ENCODE measurements around the gene STT3B.
A peak's percentile ranks its signal among the peaks of the same experiment; 100 is the strongest.

Gene STT3B

DNA sequence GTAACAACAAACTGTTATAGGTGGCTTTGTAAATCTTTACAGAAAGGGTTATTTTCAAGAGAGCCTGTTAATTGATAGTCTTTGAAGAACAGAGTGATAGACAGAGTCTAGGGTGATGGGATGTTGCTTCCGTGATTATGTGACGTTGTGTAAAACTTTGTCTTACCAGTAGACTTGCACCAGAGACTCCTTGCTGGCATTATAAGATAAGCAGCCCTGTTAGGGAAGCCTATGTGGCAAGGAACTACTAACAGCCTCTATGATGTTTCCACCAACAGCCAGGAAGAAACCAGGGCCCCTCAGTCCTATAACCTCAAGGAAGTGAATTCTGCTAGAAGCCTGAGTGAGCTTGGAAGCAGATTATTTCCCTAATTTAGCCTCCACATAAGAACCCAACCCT lies 18.9 kb downstream of the STT3B start:
- no peak for DNase-seq (ENCODE audit: low spot score)

DNA sequence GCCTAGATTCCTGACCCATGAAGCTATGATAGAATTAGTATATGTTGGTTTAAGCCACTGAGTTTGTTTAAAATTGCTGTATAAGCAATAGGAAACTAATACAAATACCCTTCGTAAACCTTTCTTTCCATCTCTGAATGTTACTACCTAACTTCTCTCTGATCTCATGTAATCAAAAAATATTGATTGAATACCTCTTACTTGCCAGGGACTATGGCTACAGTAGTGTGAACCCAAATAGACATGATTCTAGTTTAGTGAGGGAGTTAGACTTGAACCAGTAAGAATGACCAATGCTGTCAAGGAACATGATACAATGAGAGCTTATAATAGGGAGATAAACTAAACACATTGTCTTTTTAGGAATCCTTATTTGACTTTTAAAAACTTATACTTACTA lies 19.4 kb downstream of the STT3B start:
- no peak for DNase-seq (ENCODE audit: low spot score)

DNA sequence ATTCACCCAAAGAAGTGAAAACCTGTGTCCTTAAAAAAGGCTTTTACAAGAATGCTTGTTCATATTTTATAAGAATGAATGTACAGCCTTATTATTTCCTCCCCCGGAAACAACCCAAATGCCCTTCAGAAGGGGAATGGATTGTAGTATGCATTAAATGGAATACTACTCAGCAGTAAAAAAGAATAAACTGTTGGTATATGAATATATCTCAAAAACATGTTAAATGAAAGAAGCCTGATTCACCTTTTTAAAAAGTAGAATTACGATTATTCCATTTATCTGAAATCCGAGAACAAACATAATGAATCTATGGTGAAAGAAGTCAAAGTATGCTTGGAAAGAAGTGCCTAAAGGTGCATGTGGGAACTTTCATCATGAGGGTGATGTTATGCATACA lies 20.5 kb downstream of the STT3B start:
- no peak for DNase-seq (ENCODE audit: low spot score)

DNA sequence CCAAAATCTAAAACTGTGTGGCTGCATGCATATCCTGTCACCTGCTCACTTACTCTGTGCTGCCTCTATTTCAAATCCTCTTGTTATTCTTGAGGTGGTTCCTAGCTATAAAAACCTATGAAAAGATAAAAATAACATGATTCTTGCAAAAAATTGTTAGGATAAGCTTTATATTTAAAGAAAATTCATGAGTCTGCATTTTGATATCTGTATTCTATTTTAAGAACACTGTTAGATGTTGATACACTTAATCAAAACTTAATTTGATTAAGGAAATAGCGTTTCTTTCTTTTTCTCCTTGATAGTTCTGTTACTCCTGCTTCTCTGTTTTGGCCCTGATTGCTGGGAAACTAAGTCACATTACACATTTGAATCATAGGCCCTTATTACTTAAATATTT lies 22.5 kb downstream of the STT3B start:
- DNase-seq (ENCODE audit: low spot score): no peak

DNA sequence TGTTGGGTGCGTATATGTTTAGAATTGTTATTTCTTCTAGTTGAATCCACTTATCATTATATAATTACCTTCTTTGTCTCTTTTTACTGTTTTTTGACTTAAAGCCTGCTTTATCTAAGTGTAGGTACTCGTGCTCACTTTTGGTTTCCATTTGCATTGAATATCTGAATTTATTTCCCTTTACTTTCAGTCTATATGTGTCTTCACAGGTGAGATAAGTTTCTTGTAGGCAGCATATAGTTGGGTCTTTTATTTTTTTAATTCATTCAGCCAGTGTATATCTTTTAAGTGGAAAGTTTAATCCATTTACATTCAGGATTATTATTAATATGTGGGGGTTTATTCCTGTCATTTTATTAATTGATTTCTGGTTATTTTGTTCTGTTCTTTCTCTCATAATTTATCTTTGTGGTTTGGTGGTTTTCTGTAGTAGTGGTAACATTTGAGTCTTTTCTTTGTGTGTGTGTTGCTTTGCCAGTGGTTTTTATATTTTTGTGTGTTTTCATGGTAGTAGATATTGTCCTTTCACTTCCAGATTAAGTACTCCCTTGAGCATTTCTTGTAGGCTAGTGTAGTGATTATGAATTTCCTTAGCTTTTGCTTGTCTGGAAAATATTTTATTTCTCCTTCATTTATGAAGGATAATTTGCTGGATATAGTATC lies 27.3 kb downstream of the STT3B start:
- no peak for DNase-seq (ENCODE audit: low spot score)

DNA sequence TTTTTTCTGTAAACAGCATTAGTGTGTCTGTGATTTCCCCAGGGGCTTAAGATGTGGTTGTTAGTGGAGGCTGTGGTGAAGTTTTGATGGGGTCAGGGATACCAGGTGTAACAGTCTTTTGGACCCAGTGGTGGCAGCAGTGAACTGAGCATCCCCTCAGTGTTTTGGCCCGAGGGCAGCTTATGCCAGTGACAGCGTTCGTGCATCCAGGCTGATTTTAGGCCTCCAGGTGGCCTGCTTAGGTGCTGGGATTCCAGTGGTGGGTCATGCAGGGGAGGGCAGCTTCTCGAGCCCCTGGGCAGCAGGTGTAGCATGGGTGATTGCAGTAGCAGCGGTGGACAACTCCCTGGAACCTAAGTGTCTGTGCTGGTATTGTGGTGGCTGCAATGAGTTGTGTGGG lies 29.2 kb downstream of the STT3B start:
- no peak for DNase-seq (ENCODE audit: low spot score)

DNA sequence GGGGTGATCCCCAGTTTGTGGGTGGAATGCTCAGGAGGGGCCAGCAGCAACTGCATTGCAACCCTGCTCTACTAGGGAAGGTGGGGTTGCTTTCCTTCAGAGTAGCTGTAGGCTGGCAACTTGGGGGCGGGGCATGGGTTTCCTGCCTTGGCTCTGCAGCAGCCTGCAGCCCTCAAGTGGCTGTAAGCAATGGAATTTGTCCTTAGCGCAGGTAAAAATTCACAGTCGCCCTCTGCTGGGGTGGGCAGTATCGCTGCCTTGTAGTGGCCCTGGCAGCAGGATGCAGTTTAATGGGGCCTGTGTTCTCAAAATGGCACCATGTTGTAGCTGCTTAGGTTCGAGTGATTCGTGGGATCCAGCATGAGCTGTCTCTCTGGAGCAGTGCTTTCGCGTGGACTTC lies 29.8 kb downstream of the STT3B start:
- DNase-seq (ENCODE audit: low spot score): peak; percentile 29

DNA sequence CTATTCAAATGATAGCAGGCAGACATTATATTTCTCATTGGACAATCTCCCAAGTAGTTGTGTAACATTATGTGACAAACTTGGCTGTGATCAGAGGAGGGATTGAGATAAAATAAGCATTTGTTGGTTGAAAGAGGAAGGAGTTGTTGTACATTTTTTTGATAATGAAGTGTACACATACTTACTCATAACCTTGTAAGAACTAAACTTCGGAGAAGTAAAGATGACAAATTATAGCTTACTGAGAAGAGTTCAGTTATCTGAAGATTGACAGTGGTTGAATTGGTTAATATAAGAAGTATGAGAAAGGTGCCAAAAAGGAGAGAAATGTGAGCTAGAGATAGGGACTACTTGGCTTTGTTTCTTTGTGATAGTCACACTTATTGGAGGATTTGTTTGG lies 32.6 kb downstream of the STT3B start:
- no peak for DNase-seq (ENCODE audit: low spot score)

DNA sequence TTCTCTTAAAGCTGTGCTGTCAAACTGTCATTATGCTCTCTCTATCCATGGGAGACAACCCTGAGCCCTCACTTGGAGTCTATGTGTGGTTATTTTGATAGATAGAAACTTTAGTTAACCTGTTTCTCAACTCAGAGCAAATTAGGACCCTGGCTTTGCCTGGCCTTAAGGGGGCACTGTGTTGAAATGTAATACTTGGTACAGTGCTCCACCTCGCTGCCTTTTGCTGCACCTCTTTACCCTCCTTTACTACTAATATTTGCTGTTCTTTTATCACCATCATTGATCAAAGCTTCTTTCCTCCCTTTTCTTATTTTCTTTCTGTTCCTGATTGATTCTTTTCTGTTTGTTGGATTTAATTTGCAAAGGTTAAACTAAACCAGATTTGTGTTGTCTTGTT lies 34.3 kb downstream of the STT3B start:
- DNase-seq (ENCODE audit: low spot score): peak; percentile 29

DNA sequence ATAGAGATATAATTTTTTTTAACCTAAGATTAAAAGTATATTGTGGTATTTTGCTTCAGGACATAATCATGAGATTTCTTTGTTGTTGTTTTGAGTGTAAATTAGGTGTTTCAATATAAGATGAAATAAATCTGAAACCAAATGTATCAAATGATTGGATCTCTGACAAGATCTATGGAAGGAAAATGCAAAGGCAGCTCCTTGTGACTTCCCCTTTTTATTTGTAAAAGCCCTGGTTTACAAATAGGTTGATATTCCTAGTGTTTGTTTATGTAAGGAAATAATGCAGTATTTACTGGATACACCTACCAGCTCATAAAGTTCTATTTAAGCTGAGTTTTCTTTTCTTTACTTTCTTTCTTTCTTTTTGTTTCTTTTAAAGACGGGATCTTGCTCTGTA lies 35.9 kb downstream of the STT3B start:
- DNase-seq (ENCODE audit: low spot score): no peak

DNA sequence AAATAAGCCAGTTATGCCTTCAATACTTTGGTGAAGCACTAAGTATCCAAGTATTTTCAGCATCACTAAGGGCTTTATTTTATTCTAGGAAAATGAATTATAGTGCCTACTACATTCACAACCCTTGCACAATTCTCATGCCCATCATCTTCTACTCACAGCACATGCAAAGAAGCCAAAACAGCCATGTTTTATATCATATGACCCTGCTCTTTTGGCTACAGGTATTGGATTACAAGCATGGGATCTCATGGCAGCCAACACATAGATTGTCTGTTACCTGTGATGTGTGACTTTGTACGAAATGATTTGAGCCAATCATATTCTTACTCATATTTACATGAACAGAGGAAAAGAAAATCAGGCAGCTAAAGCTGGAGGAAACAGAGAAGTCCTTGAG lies 38.6 kb downstream of the STT3B start:
- DNase-seq (ENCODE audit: low spot score): no peak

DNA sequence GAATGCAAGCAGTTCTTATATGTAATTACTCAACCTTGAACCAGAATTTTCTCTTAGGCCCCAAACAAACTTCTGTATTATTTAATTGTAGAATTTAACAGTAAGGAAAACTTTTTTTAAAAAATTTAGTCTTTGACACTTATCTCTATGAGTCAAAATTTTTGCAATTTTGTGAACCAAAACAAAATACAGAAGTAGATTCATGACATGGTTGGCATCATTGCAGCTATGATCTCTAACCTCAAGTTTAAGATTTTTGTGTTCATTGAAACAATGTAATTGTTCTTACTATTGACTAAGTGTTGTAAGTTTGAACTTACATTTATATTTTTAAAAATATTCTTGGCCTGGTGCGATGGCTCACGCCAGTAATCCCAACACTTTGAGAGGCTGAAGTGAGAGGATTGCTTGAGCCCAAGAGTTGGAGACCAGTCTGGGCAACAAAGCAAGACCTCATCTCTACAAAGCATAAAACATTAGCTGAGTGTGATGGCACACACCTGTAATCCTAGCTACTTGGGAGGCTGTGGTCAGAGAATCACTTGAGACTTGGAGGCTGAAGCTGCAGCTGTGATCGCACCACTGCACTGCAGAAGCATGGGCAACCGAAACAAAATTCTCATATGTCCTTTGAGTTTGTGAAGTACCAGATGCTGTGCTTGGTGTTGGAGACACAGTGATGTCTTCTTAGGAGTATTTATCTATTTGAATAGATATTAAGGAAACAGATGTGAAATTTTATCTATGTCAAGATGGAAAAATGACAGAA lies 39.7 kb downstream of the STT3B start:
- DNase-seq (ENCODE audit: low spot score): no peak

DNA sequence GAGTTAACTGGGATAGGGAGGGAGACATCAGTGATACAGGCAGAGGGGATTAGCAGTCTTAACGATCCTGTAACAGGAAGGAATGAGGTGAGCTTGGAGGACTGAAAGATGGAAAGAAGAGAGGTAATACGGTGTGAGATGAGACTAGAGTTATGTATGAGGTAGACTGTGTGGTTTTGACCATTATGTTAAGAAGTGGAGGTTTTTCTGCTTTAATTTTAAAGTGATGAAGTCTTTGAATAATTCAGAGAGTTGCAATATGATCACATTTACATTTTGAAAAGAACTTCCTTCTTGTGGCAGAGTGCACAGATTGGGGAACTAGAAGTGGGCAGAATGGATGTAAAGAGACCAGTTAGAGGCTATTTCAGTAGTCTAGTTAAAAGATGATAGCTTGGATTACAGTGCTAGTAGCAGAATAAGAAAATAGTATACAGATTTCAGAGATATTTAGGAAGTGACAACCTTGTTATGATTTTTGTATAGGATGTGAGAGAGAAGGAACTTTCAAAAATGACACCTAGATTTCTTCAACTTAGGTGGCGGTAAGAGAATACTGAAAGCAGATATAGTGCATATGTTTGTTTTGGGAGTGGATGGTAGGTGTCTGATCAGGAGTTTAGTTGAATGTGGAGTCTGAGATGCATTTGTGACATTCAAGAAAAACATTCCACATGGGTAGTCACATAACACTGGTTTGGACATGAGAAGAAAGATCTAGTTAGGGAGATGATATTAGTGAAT lies 40.5 kb downstream of the STT3B start:
- DNase-seq (ENCODE audit: low spot score): no peak

DNA sequence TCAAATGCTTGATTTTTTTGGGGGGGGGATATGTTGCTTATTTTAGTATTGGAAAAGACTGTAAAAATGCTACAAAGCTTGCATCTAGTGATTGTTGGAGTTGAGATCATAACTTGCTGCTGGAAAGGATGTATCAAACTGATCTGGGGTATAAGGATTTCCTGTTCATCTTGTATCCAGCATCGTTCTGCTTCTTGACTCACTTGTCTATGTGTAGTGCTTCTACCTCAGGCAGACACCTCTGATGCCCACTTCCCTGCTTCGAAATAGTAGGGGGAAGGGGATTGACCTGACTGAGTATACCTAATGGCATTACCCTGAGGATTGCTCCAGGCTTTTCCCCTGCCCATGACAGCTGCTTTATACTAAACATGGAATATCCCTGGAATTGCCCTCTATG lies 42.7 kb downstream of the STT3B start:
- no peak for DNase-seq (ENCODE audit: low spot score)

DNA sequence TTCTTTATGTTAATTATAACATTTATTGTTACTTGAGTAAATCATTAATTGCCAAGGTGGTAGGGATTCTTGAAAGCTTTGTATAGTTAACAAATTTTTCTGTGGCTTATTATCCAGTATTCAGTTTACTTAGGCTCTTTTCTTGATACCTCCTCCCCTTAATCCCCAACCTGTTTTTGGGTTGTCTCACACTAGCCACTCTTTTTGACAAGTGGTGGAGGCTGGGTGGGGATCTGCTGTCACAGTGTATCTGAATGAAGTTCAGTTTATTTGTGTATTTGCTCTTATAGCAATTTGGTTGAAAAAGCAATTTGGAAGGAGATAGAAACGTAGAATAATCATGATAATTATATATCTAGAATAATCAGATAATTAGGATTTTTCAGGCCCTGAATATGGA lies 43.8 kb downstream of the STT3B start:
- DNase-seq (ENCODE audit: low spot score): no peak

DNA sequence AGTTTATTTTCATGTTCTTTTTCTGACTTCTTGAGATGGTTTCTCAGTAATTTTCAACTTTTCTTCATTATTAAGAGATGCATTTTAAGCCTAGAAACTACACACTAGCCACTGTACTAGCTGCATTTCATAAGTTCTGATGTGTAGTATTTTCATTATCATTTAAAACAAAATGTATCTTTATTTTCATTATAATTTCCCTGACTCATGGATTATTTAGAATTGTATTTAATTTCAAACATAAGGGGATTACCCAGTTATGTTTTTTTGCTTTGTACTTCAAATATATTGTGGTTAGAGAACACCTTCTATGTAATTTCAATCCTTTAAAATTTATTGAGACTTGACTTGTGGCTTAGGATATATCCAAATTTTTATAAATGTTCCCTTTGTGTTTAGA lies 44.5 kb downstream of the STT3B start:
- DNase-seq (ENCODE audit: low spot score): no peak

DNA sequence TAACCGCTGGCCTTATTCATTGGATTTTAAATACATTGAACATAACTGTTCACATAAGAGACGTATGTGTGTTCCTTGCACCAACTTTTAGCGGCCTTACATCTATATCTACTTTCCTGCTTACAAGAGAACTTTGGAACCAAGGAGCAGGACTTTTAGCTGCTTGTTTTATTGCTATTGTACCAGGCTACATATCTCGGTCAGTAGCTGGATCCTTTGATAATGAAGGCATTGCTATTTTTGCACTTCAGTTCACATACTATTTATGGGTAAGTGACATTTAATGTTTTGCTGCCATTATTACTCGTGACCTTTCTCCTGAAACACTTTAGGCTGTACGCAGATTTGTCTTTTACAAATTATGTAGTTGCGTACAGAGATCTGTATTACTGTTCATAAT lies 47.1 kb downstream of the STT3B start:
- DNase-seq (ENCODE audit: low spot score): no peak

DNA sequence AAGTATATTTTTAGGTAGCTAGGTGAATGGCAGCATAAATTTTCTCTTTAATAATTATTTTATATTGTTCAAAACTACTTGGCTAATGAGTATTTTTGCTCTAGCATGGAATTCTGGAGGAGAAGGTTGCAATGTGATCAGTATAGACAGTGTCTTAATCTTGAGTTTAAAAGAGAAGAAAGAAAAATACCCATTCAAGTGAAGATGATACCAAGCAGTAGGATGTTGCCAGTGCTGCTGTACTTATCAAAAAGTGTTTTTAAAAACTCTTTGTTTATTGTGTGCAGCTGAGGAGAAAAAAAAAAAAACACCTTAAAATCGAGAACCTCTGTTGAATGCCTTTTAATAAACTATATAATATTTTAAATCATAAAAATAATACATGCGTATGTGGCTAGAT lies 47.9 kb downstream of the STT3B start:
- no peak for DNase-seq (ENCODE audit: low spot score)

DNA sequence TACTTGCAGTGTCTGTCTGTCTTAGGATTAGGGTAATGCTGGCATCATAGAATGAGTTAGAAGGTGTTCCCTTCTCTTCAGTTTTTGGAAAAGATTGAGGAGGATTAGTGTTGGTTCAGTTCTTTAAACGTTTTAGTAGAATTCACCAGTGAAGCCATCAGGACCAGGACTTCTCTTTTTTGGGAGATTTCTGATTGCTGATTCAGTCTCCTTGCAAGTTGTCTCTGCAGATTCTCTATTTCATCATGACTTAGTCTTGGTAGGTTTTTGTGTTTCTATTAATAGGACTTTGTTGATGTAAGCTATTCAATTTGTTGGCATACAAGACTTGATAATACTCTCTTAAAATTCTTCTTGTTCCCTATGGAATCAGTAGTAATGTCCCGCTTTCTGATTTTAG lies 48.9 kb downstream of the STT3B start:
- DNase-seq (ENCODE audit: low spot score): no peak

DNA sequence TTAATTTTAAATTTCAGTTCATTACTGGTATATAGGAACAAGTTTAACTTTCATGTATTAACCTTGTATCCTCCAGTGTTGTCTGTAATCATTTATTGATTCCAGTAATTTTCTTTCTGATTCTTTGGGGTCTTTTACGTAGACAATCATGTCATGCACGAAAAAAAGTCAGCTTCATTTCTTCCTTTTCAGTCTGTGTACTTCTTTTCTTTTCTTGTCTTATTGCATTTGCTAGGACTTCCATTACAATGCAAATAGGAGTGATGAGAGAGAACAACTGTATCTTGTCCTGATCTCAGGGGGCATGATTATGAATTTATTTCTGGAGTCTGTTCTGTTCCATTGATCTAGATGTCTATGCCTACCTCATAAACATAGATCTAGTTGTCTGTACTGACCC lies 56.5 kb downstream of the STT3B start:
- no peak for DNase-seq (ENCODE audit: low spot score)

DNA sequence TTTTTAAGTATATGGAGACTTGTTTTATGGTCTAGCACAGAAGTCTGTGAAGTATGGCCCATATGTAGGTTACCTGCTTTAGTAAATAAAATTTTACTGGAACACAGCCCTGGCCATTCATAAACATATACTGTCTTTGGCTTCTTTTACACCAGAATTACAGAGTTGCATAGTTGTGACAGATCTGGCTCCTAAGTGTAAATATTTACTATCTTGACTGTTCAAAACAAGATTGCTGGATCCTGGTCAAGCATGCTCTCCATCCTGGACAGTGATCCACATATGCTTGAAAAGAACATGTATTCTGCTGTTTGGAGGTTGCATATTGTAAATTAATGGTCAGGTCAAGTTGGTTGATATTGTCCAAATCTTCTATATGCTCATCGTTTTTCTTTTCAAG lies 57.9 kb downstream of the STT3B start:
- DNase-seq (ENCODE audit: low spot score): no peak

DNA sequence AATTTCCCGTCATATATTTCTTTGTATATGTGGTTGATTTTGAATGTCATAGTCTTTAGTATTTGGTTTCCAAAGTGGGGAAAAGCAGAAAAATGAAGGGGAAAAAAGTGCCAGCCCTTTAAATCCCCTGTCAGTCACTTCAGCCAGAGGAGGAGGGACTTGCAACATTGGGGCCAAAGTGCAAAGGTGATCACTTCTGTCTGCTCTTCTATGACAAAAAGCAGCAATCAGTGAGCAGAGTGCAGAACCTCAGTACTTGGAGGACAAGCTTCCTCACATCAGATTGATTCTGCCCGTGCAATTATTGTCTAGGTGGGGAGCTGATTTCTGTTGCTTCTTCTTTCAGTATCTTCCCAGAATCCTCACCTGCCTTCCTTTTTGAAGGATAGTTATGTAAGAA lies 60.0 kb downstream of the STT3B start:
- DNase-seq (ENCODE audit: low spot score): no peak

DNA sequence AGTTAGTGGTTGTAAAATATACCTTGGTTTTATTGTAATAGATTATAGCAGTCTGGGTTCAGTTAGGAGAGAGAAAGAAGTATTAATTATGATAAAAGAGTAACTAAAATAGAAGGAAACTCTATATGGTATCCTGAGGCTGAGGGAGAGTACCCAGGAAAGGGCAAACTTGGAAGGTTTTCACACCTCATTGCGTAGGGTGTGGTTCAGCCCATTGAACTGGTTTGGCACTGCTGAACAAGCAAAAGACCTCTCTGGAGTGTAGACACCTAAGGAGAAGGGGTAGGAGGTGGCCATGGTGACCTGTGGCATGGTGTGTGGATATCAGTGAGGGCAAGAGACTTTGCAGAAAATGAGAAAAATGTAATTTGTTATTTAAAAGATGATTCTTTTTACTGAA lies 63.5 kb downstream of the STT3B start:
- DNase-seq (ENCODE audit: low spot score): no peak
